Gastroesophageal sphincter (tissue), 4 donors: ENCODE measurements around the gene GRIA3. TPM values are rescaled to one million over a fixed set of nuclear protein-coding genes. Genes with fewer than 3 reads are reported as not detected.

Experiments used
- ATAC-seq: fragments of 150-250 bp; one replicate; pipeline ENCODE4 v1.9.1; 2016; ENCODE audit warnings: mild to moderate bottlenecking, moderate library complexity
- H3K27ac ChIP-seq, 4 donors: fragments of 200-600 bp; sonication (generic) in 3 of 4; 1 replicate in 3 of 4; 2 replicates in 1 of 4; pipeline ENCODE4 v1.5.1; 2016 to 2019
- H3K27me3 ChIP-seq: fragments of 200-600 bp; sonication (generic); one replicate; pipeline ENCODE4 v1.5.1; 2019
- H3K36me3 ChIP-seq, 2 donors: fragments of 200-600 bp; sonication (generic); one replicate each; pipeline ENCODE4 v1.5.1; 2019; ENCODE audit warnings: control low read depth in 1 of 2
- H3K4me1 ChIP-seq, 3 donors: fragments of 200-600 bp; sonication (generic); 1 replicate in 2 of 3; 2 replicates in 1 of 3; pipeline ENCODE4 v1.5.1; 2016 to 2019; ENCODE audit warnings: control low read depth in 2 of 3
- H3K4me3 ChIP-seq, 2 donors: fragments of 200-600 bp; sonication (generic); one replicate each; pipeline ENCODE4 v1.5.1; 2019; ENCODE audit warnings: mild to moderate bottlenecking in 1 of 2, moderate library complexity in 1 of 2
- H3K9me3 ChIP-seq, 3 donors: fragments of 200-600 bp; sonication (generic); one replicate each; pipeline ENCODE4 v1.5.1; 2017 to 2019; ENCODE audit warnings: control low read depth in 2 of 3
- EP300 ChIP-seq: sonication (generic); formaldehyde crosslinking; IDR thresholded peaks from one replicate; pipeline ENCODE4 v1.6.1; 2017; ENCODE audit warnings: antibody characterized with exemption, mild to moderate bottlenecking
- POLR2A ChIP-seq, 2 donors: fragments of 450-650 bp; IDR thresholded peaks; one replicate each; pipeline ENCODE4 v1.6.1; 2017; ENCODE audit warnings: antibody characterized with exemption in 2 of 2, mild to moderate bottlenecking in 2 of 2, moderate library complexity in 1 of 2
- POLR2AphosphoS5 ChIP-seq: sonication (generic); formaldehyde crosslinking; IDR thresholded peaks from one replicate; pipeline ENCODE4 v1.6.1; 2017; ENCODE audit warnings: antibody characterized with exemption
- WGBS, 2 donors: methylation state at CpG; one replicate each; pipeline ENCODE4 v1.1.5; 2018; ENCODE audit warnings: low coverage in 1 of 2; 5-methylcytosine and 5-hydroxymethylcytosine counted together
- total RNA-seq, 4 donors: library from RNA; depleted of rRNA; stranded (reverse); fragments of >200 nt; gene quantifications; one replicate each; pipeline ENCODE4 v1.1.0, GENCODE V29; 2016
- TF ChIP-seq, protein P1 (sequence below), 4 experiments: fragments of 200-600 bp in 2 of 4; fragments of 450-650 bp in 2 of 4; sonication (generic) in 1 of 4; IDR thresholded peaks; one replicate each; pipeline ENCODE4 v1.5.1; 2017 to 2019; ENCODE audit warnings: antibody characterized with exemption in 4 of 4, mild to moderate bottlenecking in 2 of 4, moderate library complexity in 2 of 4

The GRIA3 gene
- total RNA-seq, 4 donors from 2014 or later = 0.07 to 2.5 (median 1.1) TPM

DNA sequence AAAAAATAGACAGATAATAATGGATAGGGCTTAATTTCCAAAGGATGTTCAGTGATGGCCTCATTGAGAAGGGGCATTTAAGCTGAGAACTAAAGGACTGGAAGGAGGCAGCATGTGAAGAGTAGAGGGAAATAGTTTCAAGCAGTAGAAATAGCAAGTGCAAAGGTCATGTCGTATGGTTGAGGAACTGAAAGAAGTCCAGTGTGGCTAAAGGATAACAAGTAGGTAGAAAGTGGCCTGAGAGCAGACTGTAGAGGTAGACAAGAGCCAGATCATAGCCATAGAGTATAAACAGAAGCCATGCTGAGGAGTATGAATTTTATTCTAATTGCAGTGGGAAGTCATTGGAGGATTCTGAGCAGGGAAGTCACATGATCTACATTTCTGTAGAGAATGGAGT is 72.3 kb downstream of the GRIA3 start:
- H3K9me3 ChIP-seq = no peaks in the 10 kb centered on the region
- H3K4me1 ChIP-seq = no peaks in the 10 kb centered on the region
- H3K36me3 ChIP-seq = no peaks in the 10 kb centered on the region
- 70 to 92% methylated on average over 1 of the region's 1 CpG for WGBS, 2 donors
- TF ChIP-seq EP300 = no peak
- TF ChIP-seq POLR2AphosphoS5 = no peak
- TF ChIP-seq, protein P1, sequence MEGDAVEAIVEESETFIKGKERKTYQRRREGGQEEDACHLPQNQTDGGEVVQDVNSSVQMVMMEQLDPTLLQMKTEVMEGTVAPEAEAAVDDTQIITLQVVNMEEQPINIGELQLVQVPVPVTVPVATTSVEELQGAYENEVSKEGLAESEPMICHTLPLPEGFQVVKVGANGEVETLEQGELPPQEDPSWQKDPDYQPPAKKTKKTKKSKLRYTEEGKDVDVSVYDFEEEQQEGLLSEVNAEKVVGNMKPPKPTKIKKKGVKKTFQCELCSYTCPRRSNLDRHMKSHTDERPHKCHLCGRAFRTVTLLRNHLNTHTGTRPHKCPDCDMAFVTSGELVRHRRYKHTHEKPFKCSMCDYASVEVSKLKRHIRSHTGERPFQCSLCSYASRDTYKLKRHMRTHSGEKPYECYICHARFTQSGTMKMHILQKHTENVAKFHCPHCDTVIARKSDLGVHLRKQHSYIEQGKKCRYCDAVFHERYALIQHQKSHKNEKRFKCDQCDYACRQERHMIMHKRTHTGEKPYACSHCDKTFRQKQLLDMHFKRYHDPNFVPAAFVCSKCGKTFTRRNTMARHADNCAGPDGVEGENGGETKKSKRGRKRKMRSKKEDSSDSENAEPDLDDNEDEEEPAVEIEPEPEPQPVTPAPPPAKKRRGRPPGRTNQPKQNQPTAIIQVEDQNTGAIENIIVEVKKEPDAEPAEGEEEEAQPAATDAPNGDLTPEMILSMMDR (IDR thresholded peaks at IDR 0.05) = no peak
- TF ChIP-seq POLR2A (IDR thresholded peaks at IDR 0.05) = no peak
- H3K4me3 ChIP-seq = no peak overlapping the region
- no peak overlapping the region for H3K27ac ChIP-seq
- H3K27me3 ChIP-seq = no peaks in the 10 kb centered on the region
- ATAC-seq = no peak

GRCh38 chrX:123260920-123261418 is 76.9 kb downstream of the GRIA3 start:
- Histone ChIP-seq H3K4me1 (no peaks in the 10 kb centered on the region), H3K9me3 (no peaks in the 10 kb centered on the region), H3K27me3 (no peaks in the 10 kb centered on the region), H3K27ac (no peak overlapping the region), H3K36me3 (no peaks in the 10 kb centered on the region), H3K4me3 (no peak overlapping the region)
- TF ChIP-seq EP300 = no peak
- 29 to 38% methylated on average over 5 of the region's 5 CpGs for WGBS, 2 donors
- ATAC-seq = no peak

GRCh38 chrX:123263270-123263669 is 79.2 kb downstream of the GRIA3 start:
- H3K27ac ChIP-seq = no peak overlapping the region
- no peak overlapping the region for H3K4me3 ChIP-seq
- H3K36me3 ChIP-seq = no peaks in the 10 kb centered on the region
- ATAC-seq = no peak
- no peaks in the 10 kb centered on the region for H3K4me1 ChIP-seq
- no peaks in the 10 kb centered on the region for H3K27me3 ChIP-seq
- no peak for TF ChIP-seq POLR2AphosphoS5
- TF ChIP-seq, protein P1 (IDR thresholded peaks at IDR 0.05) = no peak
- TF ChIP-seq POLR2A (IDR thresholded peaks at IDR 0.05) = no peak
- no peak for TF ChIP-seq EP300
- WGBS, 2 donors = 37 to 43% methylated on average over 6 of the region's 8 CpGs
- no peaks in the 10 kb centered on the region for H3K9me3 ChIP-seq

- ATAC-seq = no peak
- 33% methylated on average over 1 of the region's 1 CpG for WGBS, 2 donors
- Histone ChIP-seq H3K36me3 (no peaks in the 10 kb centered on the region), H3K27ac (no peak overlapping the region), H3K27me3 (no peaks in the 10 kb centered on the region), H3K4me3 (no peak overlapping the region), H3K9me3 (no peaks in the 10 kb centered on the region), H3K4me1 (no peaks in the 10 kb centered on the region)
- no peak for TF ChIP-seq POLR2A (IDR thresholded peaks at IDR 0.05)
- no peak for TF ChIP-seq POLR2AphosphoS5
- TF ChIP-seq EP300 = no peak
Measured at GRCh38 chrX:123263747-123264146, 79.7 kb downstream of the GRIA3 start.

DNA sequence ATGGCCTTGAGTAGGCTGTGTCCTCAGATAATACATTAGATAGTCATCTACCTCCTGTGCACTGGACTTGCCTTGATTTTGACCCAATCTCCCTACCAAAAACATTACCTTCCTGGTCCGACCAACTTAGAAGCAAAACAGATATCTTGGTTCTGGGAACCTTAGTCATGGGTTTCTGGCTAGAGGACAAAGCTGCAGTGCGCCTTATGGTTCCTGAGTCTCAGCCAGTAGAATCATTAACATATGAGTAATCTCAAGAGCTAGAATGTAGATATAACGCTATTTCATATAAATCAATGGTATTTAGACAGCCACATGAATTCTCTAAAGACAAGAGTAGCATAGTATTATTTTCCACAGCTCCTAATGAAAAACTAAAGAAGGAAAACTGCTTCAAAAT is 83.1 kb downstream of the GRIA3 start:
- no peaks in the 10 kb centered on the region for H3K36me3 ChIP-seq
- 43 to 81% methylated on average over 3 of the region's 3 CpGs for WGBS, 2 donors

DNA sequence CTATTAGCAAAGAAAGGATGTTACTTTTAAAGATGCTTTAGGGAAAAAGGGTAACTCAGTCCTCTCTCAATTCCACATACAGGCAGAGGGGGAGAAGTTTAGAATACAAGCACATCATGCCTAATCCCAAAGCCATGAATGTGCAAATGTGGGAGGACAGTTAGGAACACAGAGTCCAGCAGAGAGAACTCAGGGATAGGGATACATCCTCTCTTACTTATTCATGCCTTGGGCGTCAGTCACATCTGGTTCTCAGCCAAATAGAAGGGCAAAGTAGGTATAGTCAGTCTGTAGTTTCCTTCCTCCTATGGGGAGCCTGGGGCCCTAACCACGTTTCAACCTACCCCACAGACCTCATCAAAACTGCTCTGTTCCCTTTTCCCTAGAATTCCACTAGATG is 87.8 kb downstream of the GRIA3 start:
- no peaks in the 10 kb centered on the region for H3K27me3 ChIP-seq
- H3K27ac ChIP-seq = no peak overlapping the region
- no peaks in the 10 kb centered on the region for H3K4me1 ChIP-seq
- 44 to 54% methylated on average over 2 of the region's 2 CpGs for WGBS, 2 donors
- no peak overlapping the region for H3K4me3 ChIP-seq
- TF ChIP-seq, protein P1 (IDR thresholded peaks at IDR 0.05) = no peak
- TF ChIP-seq POLR2AphosphoS5 (no peak), EP300 (no peak), POLR2A (IDR thresholded peaks at IDR 0.05) (no peak)
- H3K36me3 ChIP-seq = no peaks in the 10 kb centered on the region
- ATAC-seq = no peak
- no peaks in the 10 kb centered on the region for H3K9me3 ChIP-seq

More for the DNA sequence above, 83.1 kb downstream of the GRIA3 start:
- Histone ChIP-seq H3K27me3 (no peaks in the 10 kb centered on the region), H3K4me1 (no peaks in the 10 kb centered on the region), H3K4me3 (no peak overlapping the region), H3K9me3 (no peaks in the 10 kb centered on the region), H3K27ac (no peak overlapping the region)
- ATAC-seq = no peak
- TF ChIP-seq, protein P1 (IDR thresholded peaks at IDR 0.05) = no peak
- no peak for TF ChIP-seq POLR2AphosphoS5
- TF ChIP-seq EP300 = no peak
- no peak for TF ChIP-seq POLR2A (IDR thresholded peaks at IDR 0.05)
